A673 (cell line): ENCODE results near the gene KDM8.

Experiments used
- CTCF ChIP-seq: fragments of 300-800, 200-600 bp; sonication (generic); conservative IDR thresholded peaks from 2 replicates; pipeline ENCODE4 v1.5.1; 2017; ENCODE audit warnings: low read depth, mild to moderate bottlenecking, antibody characterized with exemption, low read length, moderate library complexity, mixed read lengths
- EZH2 ChIP-seq: fragments of 200-600 bp; sonication (generic); IDR thresholded peaks from 2 replicates; pipeline ENCODE4 v1.6.1; 2017; ENCODE audit warnings: borderline replicate concordance, low read depth, mild to moderate bottlenecking, mixed read lengths, antibody characterized with exemption, low read length; ENCODE audit not compliant: poor library complexity, severe bottlenecking

DNA sequence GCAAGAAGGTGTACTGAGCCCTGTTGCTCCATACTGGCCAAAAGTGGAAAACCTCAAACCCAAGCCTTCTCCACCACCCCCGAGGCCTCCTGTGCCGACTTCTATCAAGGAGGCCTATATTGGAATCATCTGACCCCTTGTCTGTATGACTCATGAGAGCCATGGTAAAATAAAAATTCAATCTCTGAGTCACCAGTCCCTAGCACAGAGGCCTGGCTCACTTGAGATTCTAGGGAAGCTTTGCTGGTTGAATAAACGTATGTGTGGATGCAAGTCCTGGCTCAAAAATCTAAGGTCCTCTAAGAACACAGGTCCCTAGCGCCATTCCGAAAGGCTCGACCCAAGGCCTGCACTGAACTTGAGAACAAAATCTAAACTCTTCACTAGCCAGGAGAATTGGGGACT is 50.2 kb downstream of the KDM8 start:
- TF ChIP-seq CTCF, result no peak
- no peak for TF ChIP-seq EZH2
